Endothelial cell of coronary artery (primary cell): Measurements from ENCODE around the gene THUMPD2. TPM values are rescaled to one million over a fixed set of nuclear protein-coding genes. Genes with fewer than 3 reads are reported as not detected.

Source experiments
- total RNA-seq: library from RNA; depleted of rRNA; stranded (reverse); fragments of >200 nt; gene quantifications from 2 replicates; pipeline ENCODE4 v1.2.3, GENCODE V29; 2014

The THUMPD2 gene, protein sequence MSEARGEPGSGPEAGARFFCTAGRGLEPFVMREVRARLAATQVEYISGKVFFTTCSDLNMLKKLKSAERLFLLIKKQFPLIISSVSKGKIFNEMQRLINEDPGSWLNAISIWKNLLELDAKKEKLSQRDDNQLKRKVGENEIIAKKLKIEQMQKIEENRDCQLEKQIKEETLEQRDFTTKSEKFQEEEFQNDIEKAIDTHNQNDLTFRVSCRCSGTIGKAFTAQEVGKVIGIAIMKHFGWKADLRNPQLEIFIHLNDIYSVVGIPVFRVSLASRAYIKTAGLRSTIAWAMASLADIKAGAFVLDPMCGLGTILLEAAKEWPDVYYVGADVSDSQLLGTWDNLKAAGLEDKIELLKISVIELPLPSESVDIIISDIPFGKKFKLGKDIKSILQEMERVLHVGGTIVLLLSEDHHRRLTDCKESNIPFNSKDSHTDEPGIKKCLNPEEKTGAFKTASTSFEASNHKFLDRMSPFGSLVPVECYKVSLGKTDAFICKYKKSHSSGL
- 6.3 and 7.6 TPM in 2 replicates for total RNA-seq

DNA sequence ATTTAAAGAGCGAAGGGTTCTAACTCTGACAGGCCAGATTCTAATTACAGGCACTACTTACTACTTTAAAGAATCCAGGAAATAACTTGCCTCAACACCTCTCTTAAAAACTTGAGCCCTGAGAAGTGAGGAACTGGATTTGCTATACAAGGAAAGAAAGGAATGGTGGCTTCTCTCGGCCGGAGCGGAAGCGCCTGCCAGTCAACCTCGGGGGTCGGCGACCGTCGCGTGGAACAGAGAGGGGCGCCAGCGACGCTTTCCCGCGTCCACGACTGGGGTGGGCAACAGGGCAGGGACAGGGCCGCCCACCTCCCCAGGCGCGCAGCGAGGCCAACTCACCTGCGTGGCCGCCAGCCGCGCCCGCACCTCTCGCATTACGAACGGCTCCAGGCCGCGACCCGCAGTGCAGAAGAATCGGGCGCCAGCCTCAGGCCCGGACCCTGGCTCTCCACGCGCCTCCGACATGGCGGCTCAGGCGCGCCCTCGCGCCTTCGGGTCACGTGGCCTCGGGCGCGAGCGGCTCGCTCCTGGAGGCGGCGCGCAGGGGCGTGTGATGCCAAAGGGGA, at the start of gene THUMPD2:
Gene THUMPD2 (minus strand): TSS at position 484 of the 566 bp plus-strand sequence. CDS start 19 bp downstream, at position 465.

Other genes with a start within 250 kb of the THUMPD2 start
- 0.36 and 0.56 TPM in 2 replicates for gene TMEM178A, start 113.3 kb downstream of the THUMPD2 start, total RNA-seq